Purkinje cell (primary cell): ENCODE results near the gene PSG5. TPM values are rescaled to one million over a fixed set of nuclear protein-coding genes. Genes with fewer than 3 reads are reported as not detected.

ENCODE experiments used
- polyA plus RNA-seq: library from polyadenylated mRNA; unstranded; fragments of >200 nt; fragmentation: Nextera tagmentation; gene quantifications from 2 replicates; pipeline ENCODE4 v1.2.1, GENCODE V29; 2014

The PSG5 gene
- not detected in 2 replicates for polyA plus RNA-seq

GRCh38 chr19:43186311-43186935 lies at the start of gene PSG5:
TSS of gene PSG5 (minus strand) at chr19:43186536. CDS start at chr19:43186405, 131 bp downstream.

GRCh38 chr19:43205471-43206105 lies 19.3 kb upstream of the PSG5 start, which contains the start of gene PSG4:
TSS of gene PSG4 (minus strand) at chr19:43205638. CDS start at chr19:43205536, 102 bp downstream.

Other genes with a start within 250 kb of the PSG5 start
- gene PSG7, start 249.3 kb downstream of the PSG5 start, polyA plus RNA-seq, result not detected in 2 replicates
- gene PSG11, start 160.1 kb downstream of the PSG5 start, polyA plus RNA-seq, result not detected in 2 replicates
- gene PSG2, start 103.8 kb downstream of the PSG5 start, polyA plus RNA-seq, result not detected in 2 replicates
- gene PSG4, start 19.1 kb upstream of the PSG5 start, polyA plus RNA-seq, result not detected in 2 replicates
- not detected in 2 replicates for gene PSG9, start 83.0 kb upstream of the PSG5 start, polyA plus RNA-seq
- gene CD177, start 167.2 kb upstream of the PSG5 start, polyA plus RNA-seq, result 0.36 TPM in 1 of 2 replicates, not detected in the other
- gene TEX101, start 228.4 kb upstream of the PSG5 start, polyA plus RNA-seq, result not detected in 2 replicates